ENCODE measurements around the gene TCF7. TPM values are rescaled to one million over a fixed set of nuclear protein-coding genes. Genes with fewer than 3 reads are reported as not detected.

The TCF7 gene
- total and polyA plus RNA-seq, 2 of the 13 experiments (the other 11 are each of a cell fraction or from before 2014, with no cell fraction given): 6.3 to 6.8 TPM

DNA sequence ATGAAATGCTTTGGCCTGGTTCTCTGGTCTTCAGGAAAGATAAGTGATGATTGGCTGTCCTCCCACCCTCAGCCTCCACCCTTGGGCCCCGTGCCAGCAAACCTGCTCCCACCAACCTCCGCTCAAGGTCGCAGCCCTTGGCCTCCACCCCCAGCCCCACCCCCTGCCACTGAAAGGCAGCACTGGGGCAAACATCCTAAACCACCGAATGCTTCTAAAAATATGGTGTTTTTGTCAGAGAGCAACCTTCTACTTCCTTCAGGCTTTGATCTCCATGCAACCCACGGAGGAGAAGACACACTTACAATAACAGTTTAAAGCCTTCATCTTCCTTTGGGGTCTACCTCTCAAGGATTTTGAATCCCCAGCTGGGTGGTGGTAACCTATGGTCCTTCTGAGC lies 24.0 kb upstream of the TCF7 start (continued):
- TF ChIP-seq, protein P1, sequence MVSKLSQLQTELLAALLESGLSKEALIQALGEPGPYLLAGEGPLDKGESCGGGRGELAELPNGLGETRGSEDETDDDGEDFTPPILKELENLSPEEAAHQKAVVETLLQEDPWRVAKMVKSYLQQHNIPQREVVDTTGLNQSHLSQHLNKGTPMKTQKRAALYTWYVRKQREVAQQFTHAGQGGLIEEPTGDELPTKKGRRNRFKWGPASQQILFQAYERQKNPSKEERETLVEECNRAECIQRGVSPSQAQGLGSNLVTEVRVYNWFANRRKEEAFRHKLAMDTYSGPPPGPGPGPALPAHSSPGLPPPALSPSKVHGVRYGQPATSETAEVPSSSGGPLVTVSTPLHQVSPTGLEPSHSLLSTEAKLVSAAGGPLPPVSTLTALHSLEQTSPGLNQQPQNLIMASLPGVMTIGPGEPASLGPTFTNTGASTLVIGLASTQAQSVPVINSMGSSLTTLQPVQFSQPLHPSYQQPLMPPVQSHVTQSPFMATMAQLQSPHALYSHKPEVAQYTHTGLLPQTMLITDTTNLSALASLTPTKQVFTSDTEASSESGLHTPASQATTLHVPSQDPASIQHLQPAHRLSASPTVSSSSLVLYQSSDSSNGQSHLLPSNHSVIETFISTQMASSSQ (IDR thresholded peaks at IDR 0.05; ENCODE audit: low read depth): no peak
- TF ChIP-seq, protein P1 (CRISPR knock-in tag; IDR thresholded peaks at IDR 0.05; ENCODE audit: borderline replicate concordance): peak; percentile 30; the same call in 1 of the 2 replicates
- TF ChIP-seq PHF21A (CRISPR knock-in tag; IDR thresholded peaks at IDR 0.05) (peak; percentile 48; the same call in 1 of the 2 replicates), ZNF891 (CRISPR knock-in tag; IDR thresholded peaks at IDR 0.05) (no peak), ZNF20 (CRISPR knock-in tag; IDR thresholded peaks at IDR 0.05) (no peak), SIX4 (CRISPR knock-in tag; IDR thresholded peaks at IDR 0.05) (no peak), ZNF3 (CRISPR knock-in tag; IDR thresholded peaks at IDR 0.05) (no peak), LCORL (IDR thresholded peaks at IDR 0.05) (no peak), LCORL (CRISPR knock-in tag; IDR thresholded peaks at IDR 0.05) (no peak; the same call in 1 of the 2 replicates), ZNF550 (CRISPR knock-in tag; IDR thresholded peaks at IDR 0.05; ENCODE audit: borderline replicate concordance) (no peak), ZNF782 (CRISPR knock-in tag; IDR thresholded peaks at IDR 0.05; ENCODE audit: borderline replicate concordance) (no peak), ARID2 (CRISPR knock-in tag; IDR thresholded peaks at IDR 0.05; ENCODE audit: borderline replicate concordance) (no peak), ZNF263 (CRISPR knock-in tag; IDR thresholded peaks at IDR 0.05) (peak; percentile 48; the same call in 1 of the 2 replicates), ZNF839 (CRISPR knock-in tag; IDR thresholded peaks at IDR 0.05; ENCODE audit: borderline replicate concordance) (no peak), NR2C2 (CRISPR knock-in tag; IDR thresholded peaks at IDR 0.05; ENCODE audit: borderline replicate concordance) (peak; percentile 34; the same call in 1 of the 2 replicates), CBX2 (IDR thresholded peaks at IDR 0.05; ENCODE audit: low read depth, low read length) (no peak), CBX2 (CRISPR knock-in tag; IDR thresholded peaks at IDR 0.05; ENCODE audit: low read depth) (no peak), RARA (CRISPR knock-in tag; IDR thresholded peaks at IDR 0.05) (0 out of 2 replicates have a peak, but pooled peaks have one; percentile 18), ZNF780A (CRISPR knock-in tag; IDR thresholded peaks at IDR 0.05) (no peak)
- TF ChIP-seq, protein P2, sequence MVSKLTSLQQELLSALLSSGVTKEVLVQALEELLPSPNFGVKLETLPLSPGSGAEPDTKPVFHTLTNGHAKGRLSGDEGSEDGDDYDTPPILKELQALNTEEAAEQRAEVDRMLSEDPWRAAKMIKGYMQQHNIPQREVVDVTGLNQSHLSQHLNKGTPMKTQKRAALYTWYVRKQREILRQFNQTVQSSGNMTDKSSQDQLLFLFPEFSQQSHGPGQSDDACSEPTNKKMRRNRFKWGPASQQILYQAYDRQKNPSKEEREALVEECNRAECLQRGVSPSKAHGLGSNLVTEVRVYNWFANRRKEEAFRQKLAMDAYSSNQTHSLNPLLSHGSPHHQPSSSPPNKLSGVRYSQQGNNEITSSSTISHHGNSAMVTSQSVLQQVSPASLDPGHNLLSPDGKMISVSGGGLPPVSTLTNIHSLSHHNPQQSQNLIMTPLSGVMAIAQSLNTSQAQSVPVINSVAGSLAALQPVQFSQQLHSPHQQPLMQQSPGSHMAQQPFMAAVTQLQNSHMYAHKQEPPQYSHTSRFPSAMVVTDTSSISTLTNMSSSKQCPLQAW (CRISPR knock-in tag; IDR thresholded peaks at IDR 0.05): no peak
- TF ChIP-seq, protein P3, sequence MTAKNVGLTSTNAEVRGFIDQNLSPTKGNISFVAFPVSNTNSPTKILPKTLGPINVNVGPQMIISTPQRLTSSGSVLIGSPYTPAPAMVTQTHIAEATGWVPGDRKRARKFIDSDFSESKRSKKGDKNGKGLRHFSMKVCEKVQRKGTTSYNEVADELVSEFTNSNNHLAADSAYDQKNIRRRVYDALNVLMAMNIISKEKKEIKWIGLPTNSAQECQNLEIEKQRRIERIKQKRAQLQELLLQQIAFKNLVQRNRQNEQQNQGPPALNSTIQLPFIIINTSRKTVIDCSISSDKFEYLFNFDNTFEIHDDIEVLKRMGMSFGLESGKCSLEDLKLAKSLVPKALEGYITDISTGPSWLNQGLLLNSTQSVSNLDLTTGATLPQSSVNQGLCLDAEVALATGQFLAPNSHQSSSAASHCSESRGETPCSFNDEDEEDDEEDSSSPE (CRISPR knock-in tag; IDR thresholded peaks at IDR 0.05): no peak
- TF ChIP-seq, protein P4, sequence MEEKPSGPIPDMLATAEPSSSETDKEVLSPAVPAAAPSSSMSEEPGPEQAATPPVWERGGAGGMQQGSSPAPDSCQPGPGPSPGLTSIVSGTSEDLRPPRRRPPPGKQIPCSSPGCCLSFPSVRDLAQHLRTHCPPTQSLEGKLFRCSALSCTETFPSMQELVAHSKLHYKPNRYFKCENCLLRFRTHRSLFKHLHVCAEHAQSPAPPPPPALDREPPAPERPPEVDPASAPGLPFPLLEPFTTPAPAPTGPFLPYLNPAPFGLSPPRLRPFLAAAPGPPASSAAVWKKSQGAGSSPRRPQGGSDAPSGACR (CRISPR knock-in tag; IDR thresholded peaks at IDR 0.05): no peak
- TF ChIP-seq, protein P5, sequence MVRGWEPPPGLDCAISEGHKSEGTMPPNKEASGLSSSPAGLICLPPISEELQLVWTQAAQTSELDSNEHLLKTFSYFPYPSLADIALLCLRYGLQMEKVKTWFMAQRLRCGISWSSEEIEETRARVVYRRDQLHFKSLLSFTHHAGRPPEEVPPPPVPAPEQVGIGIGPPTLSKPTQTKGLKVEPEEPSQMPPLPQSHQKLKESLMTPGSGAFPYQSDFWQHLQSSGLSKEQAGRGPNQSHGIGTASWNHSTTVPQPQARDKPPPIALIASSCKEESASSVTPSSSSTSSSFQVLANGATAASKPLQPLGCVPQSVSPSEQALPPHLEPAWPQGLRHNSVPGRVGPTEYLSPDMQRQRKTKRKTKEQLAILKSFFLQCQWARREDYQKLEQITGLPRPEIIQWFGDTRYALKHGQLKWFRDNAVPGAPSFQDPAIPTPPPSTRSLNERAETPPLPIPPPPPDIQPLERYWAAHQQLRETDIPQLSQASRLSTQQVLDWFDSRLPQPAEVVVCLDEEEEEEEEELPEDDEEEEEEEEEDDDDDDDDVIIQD (CRISPR knock-in tag; IDR thresholded peaks at IDR 0.05; ENCODE audit: low read depth): no peak

All from HepG2 (cell line).